Loucy (cell line): Measurements from ENCODE around the gene ARHGAP26.
A peak's percentile ranks its signal among the peaks of the same experiment; 100 is the strongest.

Source experiments
- H2AFZ ChIP-seq: fragments of 200-600 bp; sonication (generic); 2 replicates; pipeline ENCODE4 v1.6.0; 2016; ENCODE audit warnings: antibody characterized with exemption, mild to moderate bottlenecking, low read length, moderate library complexity
- H3F3A ChIP-seq: fragments of 200-600 bp; 2 replicates; pipeline ENCODE4 v1.6.0; 2016; ENCODE audit warnings: antibody characterized with exemption, low read depth, mild to moderate bottlenecking
- H3K27me3 ChIP-seq: fragments of 200-600 bp; sonication (generic); 2 replicates; pipeline ENCODE4 v1.6.1; 2014; ENCODE audit warnings: low read length, mild to moderate bottlenecking; ENCODE audit not compliant: insufficient read depth, poor library complexity, severe bottlenecking
- H3K36me3 ChIP-seq: fragments of 200-600 bp; sonication (generic); 2 replicates; pipeline ENCODE4 v1.6.1; 2016; ENCODE audit warnings: low read length; ENCODE audit not compliant: insufficient read depth
- H3K4me1 ChIP-seq: fragments of 200-600 bp; sonication (generic); 2 replicates; pipeline ENCODE4 v1.5.1; 2014; ENCODE audit warnings: low read length, mild to moderate bottlenecking; ENCODE audit not compliant: insufficient read depth, poor library complexity, severe bottlenecking
- H3K4me2 ChIP-seq: fragments of 200-600 bp; sonication (generic); 2 replicates; pipeline ENCODE4 v1.6.0; 2014; ENCODE audit warnings: antibody characterized with exemption, low read length, low read depth, mild to moderate bottlenecking; ENCODE audit not compliant: poor library complexity, severe bottlenecking
- H3K4me3 ChIP-seq: fragments of 200-600 bp; sonication (generic); 2 replicates; pipeline ENCODE4 v1.5.1; 2014; ENCODE audit warnings: low read length, mild to moderate bottlenecking, mixed read lengths; ENCODE audit not compliant: poor library complexity, severe bottlenecking
- H3K79me2 ChIP-seq: fragments of 200-600 bp; sonication (generic); 2 replicates; pipeline ENCODE4 v1.6.1; 2014; ENCODE audit warnings: low read length; ENCODE audit not compliant: insufficient read depth
- H3K9ac ChIP-seq: fragments of 200-600 bp; sonication (generic); 2 replicates; pipeline ENCODE4 v1.6.0; 2014; ENCODE audit warnings: mild to moderate bottlenecking, low read depth, low read length, moderate library complexity; ENCODE audit not compliant: poor library complexity, severe bottlenecking
- H3K9me2 ChIP-seq: fragments of 200-600 bp; sonication (generic); replicated peaks from 2 replicates; pipeline ENCODE4 v1.6.1; 2016; ENCODE audit warnings: low read depth, low read length, mixed read lengths
- H3K9me3 ChIP-seq: fragments of 200-600 bp; sonication (generic); 2 replicates; pipeline ENCODE4 v1.6.1; 2014; ENCODE audit warnings: mild to moderate bottlenecking, antibody characterized with exemption, low read length, low read depth; ENCODE audit not compliant: insufficient read depth
- H4K20me1 ChIP-seq: fragments of 200-600 bp; sonication (generic); 2 replicates; pipeline ENCODE4 v1.6.0; 2014; ENCODE audit warnings: antibody characterized with exemption, low read length, mild to moderate bottlenecking; ENCODE audit not compliant: insufficient read depth, poor library complexity, severe bottlenecking
- EZH2phosphoT487 ChIP-seq: fragments of 200-600 bp; IDR thresholded peaks from 2 replicates; pipeline ENCODE4 v1.6.1; 2018; ENCODE audit warnings: antibody characterized with exemption, mild to moderate bottlenecking, moderate library complexity, borderline replicate concordance
- TF ChIP-seq, protein P1 (sequence below): fragments of 200-600 bp; sonication (generic); conservative IDR thresholded peaks from 2 replicates; pipeline ENCODE4 v1.5.1; 2014; ENCODE audit warnings: mild to moderate bottlenecking, antibody characterized with exemption, low read length

ARHGAP26 gene

DNA sequence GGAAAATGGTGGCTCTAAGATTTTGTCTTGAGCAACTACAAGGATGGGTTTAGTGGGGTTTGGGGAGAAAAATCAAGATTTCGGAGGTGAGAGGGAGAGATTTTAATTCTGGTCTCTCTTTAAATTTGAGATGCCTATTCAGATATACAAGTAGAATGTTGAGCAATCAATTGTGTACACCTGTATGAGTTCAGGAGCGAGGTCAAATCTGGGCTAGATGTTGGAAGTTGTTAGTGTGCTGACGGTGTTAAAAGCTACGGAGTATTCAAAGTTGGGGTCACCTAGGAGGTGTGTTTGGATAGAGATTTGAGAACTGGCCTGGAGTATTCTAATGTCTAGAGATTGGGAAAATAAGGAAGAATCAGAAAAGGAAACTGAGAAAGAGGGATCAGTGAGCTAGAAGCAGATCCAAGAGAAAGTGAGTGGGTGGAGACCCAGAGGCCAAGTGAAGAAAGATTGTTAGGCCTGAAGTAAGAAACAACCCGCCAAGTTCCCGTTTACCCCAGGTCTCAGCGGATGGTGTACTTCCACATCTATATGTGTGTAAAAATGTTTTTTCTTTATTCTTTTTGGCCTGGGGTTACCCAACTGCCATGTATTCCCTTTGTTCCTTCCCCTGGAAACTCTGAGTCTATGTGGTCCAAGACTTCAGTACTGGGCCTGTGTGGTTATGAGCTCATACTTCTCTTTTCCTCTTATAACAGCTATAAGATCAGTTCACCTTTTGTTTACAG, 11.9 kb upstream of the ARHGAP26 start:
- Histone ChIP-seq H4K20me1 (no peaks in the 10 kb centered on the region), H3K27me3 (no peaks in the 10 kb centered on the region), H3K4me3 (no peak overlapping the region), H3K36me3 (no peaks in the 10 kb centered on the region), H3K79me2 (no peaks in the 10 kb centered on the region), H2AFZ (peak overlapping the region; percentile 45; the same call in 1 of the 2 replicates), H3K4me1 (no peaks in the 10 kb centered on the region), H3K9me2 (no peaks in the 10 kb centered on the region), H3K9me3 (no peaks in the 10 kb centered on the region), H3K4me2 (no peak overlapping the region), H3K9ac (no peak overlapping the region), H3F3A (no peaks in the 10 kb centered on the region)
- TF ChIP-seq EZH2phosphoT487, result no peak
- TF ChIP-seq, protein P1, sequence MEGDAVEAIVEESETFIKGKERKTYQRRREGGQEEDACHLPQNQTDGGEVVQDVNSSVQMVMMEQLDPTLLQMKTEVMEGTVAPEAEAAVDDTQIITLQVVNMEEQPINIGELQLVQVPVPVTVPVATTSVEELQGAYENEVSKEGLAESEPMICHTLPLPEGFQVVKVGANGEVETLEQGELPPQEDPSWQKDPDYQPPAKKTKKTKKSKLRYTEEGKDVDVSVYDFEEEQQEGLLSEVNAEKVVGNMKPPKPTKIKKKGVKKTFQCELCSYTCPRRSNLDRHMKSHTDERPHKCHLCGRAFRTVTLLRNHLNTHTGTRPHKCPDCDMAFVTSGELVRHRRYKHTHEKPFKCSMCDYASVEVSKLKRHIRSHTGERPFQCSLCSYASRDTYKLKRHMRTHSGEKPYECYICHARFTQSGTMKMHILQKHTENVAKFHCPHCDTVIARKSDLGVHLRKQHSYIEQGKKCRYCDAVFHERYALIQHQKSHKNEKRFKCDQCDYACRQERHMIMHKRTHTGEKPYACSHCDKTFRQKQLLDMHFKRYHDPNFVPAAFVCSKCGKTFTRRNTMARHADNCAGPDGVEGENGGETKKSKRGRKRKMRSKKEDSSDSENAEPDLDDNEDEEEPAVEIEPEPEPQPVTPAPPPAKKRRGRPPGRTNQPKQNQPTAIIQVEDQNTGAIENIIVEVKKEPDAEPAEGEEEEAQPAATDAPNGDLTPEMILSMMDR, result no peak

GRCh38 chr5:142758796-142759145, 11.4 kb upstream of the ARHGAP26 start:
- Histone ChIP-seq H4K20me1 (no peaks in the 10 kb centered on the region), H3K4me2 (no peak overlapping the region), H3K9ac (no peak overlapping the region), H3K36me3 (no peaks in the 10 kb centered on the region), H3K9me2 (no peaks in the 10 kb centered on the region), H3K4me1 (no peaks in the 10 kb centered on the region), H3K79me2 (no peaks in the 10 kb centered on the region), H3K27me3 (no peaks in the 10 kb centered on the region), H3K9me3 (no peaks in the 10 kb centered on the region), H3K4me3 (no peak overlapping the region), H2AFZ (peak overlapping the region; percentile 45; the same call in 1 of the 2 replicates), H3F3A (no peaks in the 10 kb centered on the region)
- TF ChIP-seq, protein P1, result no peak
- TF ChIP-seq EZH2phosphoT487, result no peak

GRCh38 chr5:142763701-142764100, 6.5 kb upstream of the ARHGAP26 start:
- Histone ChIP-seq H3K4me2 (no peak overlapping the region), H3K9me2 (no peaks in the 10 kb centered on the region), H3K4me3 (no peak overlapping the region), H3K27me3 (no peaks in the 10 kb centered on the region), H3K9me3 (no peaks in the 10 kb centered on the region), H3K36me3 (no peaks in the 10 kb centered on the region), H2AFZ (no peak overlapping the region), H3K79me2 (no peaks in the 10 kb centered on the region), H4K20me1 (no peaks in the 10 kb centered on the region), H3K4me1 (no peaks in the 10 kb centered on the region), H3F3A (no peaks in the 10 kb centered on the region), H3K9ac (no peak overlapping the region)
- TF ChIP-seq EZH2phosphoT487, result no peak
- TF ChIP-seq, protein P1, result no peak
